Measurements from ENCODE around the gene METRNL.
"Not testable (repeated sequence)": the region's sequence is repeated elsewhere in the genome, so short reads cannot be mapped to it uniquely, and the experiment has no call there.

Gene METRNL

GRCh38 chr17:83079352-83079747 lies at the start of gene METRNL:
METRNL (plus strand) TSS chr17:83079609; CDS start chr17:83079816, 207 bp downstream.
- DNase-seq = peak; percentile 36

- no peak for DNase-seq
These were observed 49.0 kb upstream of the METRNL start for GRCh38 chr17:83030432-83030831.

DNA sequence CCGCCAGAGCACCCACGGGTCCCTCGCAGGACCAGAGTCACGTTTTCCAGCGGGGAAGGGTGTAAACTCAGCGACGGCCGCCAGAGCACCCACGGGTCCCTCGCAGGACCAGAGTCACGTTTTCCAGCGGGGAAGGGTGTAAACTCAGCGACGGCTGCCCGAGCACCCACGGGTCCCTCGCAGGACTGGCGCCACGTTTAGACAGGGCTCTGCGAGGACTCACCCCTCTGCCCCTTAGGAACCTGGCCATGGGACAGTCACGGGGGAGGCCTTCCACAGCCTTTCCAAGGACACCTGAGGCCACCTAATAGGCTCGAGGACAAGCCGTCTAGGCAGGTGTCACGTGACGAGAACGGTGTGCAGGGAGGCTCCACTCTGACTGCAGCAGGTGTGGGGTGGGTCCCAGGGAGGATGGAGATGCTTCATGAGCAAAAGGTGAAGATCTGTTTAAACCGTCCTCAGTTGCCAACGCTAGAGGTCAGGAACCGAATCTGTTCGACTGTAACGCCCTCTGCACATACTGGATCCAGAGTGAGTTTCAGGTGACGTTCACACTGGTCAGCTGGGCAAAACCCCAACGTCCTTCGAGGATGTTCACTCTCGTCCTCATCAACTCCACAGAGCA lies 48.0 kb upstream of the METRNL start:
- DNase-seq = no peak

GRCh38 chr17:83031946-83032451 lies 47.4 kb upstream of the METRNL start:
- not testable (repeated sequence) for DNase-seq

GRCh38 chr17:83032781-83033180 lies 46.6 kb upstream of the METRNL start:
- DNase-seq = no peak

GRCh38 chr17:83034525-83034924 lies 44.9 kb upstream of the METRNL start:
- DNase-seq = no peak

GRCh38 chr17:83035722-83036121 lies 43.7 kb upstream of the METRNL start:
- no peak for DNase-seq

GRCh38 chr17:83036193-83036592 lies 43.2 kb upstream of the METRNL start:
- no peak for DNase-seq

DNA sequence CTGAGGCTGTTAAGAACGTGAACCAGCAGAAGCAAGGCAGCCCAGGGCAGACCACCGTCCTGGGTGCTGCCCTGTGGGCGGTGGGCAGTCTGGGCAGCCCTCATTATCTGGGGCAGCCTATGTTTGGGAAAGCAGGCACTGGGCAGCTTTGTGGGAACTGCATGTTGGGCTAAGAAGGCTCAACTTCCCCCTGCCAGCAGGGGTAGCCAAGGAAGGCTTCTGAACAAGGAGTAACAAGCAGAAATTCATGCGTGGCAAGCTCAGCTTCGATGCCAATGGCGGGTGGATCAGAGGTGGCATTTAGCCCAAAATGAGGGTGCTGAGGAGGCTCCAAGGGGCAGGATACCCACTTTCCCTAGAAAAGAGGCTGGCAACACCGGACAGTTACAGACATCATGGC lies 42.7 kb upstream of the METRNL start:
- no peak for DNase-seq

GRCh38 chr17:83037084-83037873 lies 42.1 kb upstream of the METRNL start:
- no peak for DNase-seq

DNA sequence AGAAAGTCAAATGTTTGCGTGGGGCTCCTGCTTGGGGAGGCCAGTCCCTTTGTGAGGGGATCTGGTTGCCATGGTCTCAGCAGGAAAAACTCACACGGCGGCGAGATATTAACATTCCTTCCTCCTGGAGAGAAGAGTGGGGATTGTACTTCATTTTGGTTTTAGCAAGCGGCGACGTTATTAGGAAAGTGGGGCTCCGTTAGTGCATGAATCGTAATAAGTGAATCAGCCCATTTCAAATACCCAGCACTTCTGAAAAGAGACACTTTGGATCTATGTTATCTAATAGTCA lies 41.6 kb upstream of the METRNL start:
- DNase-seq = no peak

DNA sequence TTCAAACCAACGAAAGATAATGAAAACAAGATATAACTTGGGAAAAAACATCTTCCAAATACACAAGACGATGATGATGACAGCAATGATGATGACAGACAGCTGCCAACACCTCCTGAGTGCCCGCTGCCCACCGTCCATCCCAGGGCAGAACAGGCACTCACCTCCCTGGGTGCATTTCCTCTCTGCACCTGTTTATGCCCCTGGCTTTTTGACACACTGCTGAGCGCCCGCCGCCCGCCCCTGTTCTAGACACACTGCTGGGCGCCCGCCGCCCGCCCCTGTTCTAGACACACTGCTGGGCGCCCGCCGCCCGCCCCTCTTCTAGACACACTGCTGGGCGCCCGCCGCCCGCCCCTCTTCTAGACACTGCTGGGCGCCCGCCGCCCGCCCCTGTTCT lies 40.4 kb upstream of the METRNL start:
- not testable (repeated sequence) for DNase-seq

GRCh38 chr17:83041305-83041704 lies 38.1 kb upstream of the METRNL start:
- DNase-seq = no peak

DNA sequence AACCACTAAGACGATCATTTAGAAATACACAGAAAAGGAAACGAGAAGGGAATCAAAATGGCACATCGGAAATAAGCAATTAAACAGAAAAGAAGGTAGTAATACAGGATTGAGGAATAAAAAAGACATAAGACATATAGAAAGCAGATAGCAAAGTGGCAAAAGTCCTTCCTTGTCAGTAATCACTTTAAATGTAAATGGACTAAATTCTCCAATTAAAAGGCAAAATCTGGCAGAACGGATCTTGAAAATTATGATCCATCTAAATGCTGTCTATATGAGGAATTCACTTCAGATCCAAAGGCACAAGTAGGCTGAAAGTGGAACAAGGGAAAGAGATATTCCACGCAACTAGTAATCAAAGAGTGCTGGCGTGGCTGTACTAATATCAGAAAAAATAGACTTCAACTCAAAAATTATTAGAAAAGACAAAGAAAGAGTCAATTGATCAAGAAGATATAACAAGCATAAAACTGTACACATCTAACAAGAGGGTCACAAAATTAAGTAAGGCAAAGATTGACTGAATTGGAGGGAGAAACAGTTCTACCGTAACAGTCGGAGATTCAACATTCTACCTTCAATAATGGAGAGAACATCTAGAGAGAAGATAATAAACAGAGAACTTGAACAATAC lies 36.8 kb upstream of the METRNL start:
- DNase-seq = no peak

GRCh38 chr17:83044479-83044878 lies 34.9 kb upstream of the METRNL start:
- not testable (repeated sequence) for DNase-seq

DNA sequence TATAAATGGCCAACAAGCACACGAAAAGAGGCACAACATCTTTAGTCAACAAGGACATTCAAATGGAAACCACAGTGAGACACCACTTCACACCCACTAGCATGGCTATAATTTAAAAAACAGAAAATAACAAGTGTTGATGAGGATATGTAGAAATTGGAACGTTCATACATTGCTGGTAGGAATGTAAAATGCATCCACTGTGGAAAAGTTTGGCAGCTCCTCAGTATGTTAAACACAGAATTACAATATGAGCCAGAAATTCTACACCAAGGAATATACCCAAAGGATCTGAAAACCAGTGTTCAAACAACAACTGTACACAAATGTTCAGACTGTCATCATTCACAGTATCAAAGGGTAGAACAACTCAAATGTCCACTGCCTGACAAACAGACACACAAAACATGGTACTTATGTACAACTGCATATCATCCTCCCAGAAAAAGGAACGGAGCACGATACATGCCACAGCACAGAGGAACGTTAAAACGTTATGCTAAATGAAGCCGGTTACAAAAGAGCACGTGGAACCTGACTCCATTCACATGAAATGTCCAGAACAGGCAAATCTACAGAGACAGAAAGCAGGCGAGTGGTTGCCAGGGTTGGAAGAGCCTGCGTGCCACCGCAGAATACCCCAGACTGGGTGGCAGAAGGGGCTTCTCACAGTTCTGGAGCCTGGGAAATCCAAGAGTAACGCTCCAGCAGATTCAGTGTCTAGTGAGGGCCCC lies 32.8 kb upstream of the METRNL start:
- no peak for DNase-seq

DNA sequence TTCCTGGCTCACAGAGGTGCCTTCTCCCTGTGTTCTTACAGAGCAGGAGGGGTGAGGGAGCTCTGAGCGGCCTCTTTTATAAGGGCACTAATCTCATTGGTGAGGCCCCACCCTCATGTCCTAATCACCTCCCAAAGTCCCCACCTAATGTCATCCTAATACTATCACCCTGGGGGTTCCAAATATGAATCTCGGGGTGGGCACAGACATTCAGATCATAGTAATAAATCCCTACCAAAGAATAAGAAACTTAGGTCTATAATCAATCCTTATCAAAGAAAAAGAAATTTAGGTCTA lies 32.3 kb upstream of the METRNL start:
- no peak for DNase-seq

DNA sequence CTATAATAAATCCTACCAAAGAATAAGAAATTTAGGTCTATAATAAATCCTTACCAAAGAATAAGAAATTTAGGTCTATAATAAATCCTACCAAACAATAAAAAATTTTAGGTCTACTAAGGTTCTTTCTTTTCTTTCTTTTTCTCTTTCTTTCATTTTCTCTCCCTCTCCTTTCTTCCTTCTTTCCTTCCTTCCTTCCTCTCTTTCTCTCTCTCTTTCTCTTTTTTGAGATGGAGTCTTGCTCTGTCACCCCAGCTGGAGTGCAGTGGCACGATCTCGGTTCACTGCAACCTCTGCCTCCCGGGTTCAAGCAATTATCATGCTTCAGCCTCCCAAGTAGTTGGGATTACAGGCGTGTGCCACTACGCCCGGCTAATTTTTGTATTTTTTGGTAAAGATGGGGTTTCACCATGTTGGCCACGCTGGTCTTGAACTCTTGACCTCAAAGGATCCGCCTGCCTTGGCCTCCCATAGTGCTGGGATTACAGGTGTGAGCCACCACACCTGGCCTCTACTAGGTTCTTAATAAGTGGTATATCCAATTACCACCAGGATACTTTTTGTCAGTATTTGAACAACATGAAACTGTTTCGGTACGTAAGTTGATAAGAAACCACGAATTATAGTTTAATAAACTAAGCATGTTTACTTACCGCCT lies 31.5 kb upstream of the METRNL start:
- not testable (repeated sequence) for DNase-seq

GRCh38 chr17:83050651-83051395 lies 28.6 kb upstream of the METRNL start:
- no peak for DNase-seq

- peak; percentile 82 for DNase-seq
These were observed 27.8 kb upstream of the METRNL start for GRCh38 chr17:83051396-83052240.

- no peak for DNase-seq
These were observed 27.2 kb upstream of the METRNL start for GRCh38 chr17:83052241-83052564.
